HG03045 (cell line): Measurements from ENCODE around the gene PLAAT5.
"Not testable (repeated sequence)": the region's sequence is repeated elsewhere in the genome, so short reads cannot be mapped to it uniquely, and the experiment has no call there.

ENCODE experiments used
- ATAC-seq: cut with Tn5 transposase; IDR thresholded peaks from one replicate; pipeline ENCODE4 v1.9.1; 2021; ENCODE audit warnings: mild to moderate bottlenecking, moderate library complexity; ENCODE audit not compliant: unreplicated experiment

PLAAT5 gene

GRCh38 chr11:63488789-63489188 lies 2.2 kb downstream of the PLAAT5 start:
- ATAC-seq: no peak

DNA sequence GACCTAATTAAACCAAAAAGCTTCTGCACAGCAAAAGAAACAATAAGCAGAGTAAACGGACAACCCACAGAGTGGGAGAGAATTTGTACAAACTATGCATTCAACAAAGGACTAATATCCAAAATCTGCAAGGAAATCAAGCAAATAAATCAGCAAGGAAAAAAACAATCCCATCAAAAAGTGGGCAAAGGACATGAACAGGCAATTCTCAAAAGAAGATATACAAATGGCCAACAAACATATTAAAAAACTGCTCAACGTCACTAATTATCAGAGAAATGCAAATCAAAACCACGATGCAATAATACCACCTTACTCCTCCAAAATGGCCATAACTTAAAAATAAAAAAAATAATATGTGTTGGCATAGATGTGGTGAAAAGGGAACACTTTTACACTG lies 5.2 kb downstream of the PLAAT5 start:
- ATAC-seq: no peak

GRCh38 chr11:63480039-63480438 lies 10.9 kb downstream of the PLAAT5 start:
- no peak for ATAC-seq

DNA sequence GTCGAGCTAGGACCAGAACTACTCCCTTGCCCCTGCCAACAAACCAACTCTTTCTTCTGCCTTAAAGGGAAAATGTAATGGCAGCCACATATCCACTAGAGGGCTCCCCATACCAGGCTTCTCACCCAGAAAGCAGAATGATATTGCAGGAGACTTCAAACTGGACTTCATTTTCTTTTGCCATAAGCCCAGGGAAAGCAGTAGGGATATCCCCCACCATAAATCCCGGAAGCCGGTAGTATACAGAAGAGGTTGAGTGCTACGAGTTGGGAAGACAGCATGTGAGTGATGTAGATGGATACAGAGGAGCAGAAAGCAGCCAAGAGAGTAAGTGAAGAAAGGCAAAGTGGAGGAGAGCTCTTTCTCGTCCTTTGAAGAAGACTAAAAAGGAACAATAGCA lies 12.1 kb downstream of the PLAAT5 start:
- no peak for ATAC-seq

DNA sequence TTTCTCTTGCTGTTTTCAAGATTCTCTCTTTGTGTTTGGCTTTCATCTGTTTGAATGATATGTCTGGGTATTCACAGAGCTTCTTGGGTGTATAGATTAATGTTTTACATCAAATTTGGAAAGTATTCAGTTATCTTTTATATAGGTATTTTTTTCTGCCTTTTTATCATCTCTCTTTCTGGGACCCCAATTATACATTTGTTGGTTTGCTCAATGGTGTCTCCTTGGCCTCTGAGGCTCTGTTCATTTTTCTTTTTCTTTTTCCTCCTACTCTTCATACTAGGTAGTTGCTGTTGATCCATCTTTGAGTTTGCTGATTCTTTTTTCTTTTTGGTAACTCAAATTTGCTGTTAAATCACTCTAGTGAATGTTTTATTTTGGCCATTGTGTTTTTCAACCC lies 14.3 kb downstream of the PLAAT5 start:
- no peak for ATAC-seq

DNA sequence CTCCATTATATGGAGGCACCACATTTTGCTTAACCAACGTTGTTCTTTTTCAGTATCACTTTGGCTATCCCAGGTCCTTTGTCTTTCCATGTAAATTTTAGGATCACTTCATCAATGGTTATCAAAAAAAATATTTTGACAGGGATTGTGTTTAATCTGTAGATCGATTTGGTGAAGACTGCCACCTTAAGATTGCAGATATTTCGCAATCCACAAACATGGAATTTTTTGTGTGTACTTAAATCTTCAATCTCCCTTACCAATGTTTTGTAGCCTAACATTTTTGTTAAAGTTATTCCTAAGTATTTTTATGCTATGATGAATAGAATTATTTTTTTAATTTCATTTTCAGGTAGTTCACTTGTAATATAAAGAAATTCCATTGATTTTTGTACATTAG lies 18.6 kb downstream of the PLAAT5 start:
- no peak for ATAC-seq

DNA sequence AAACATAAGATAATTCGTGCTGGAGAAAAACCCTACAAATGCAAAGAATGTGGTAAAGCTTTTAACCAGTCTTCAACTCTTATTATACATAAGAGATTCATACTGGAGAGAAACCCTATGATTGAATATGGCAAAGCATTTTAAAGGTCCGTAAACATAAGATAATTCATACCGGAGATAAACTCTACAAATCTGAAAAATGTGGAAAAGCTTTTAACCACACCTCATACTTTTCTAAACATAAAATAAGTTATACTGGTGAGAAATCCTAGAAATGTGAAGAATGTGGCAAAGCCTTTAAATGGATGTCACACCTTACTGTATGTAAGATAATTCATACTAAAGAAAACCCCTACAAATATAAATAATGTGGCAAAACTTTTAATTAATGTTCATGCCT lies 20.7 kb downstream of the PLAAT5 start:
- no peak for ATAC-seq

DNA sequence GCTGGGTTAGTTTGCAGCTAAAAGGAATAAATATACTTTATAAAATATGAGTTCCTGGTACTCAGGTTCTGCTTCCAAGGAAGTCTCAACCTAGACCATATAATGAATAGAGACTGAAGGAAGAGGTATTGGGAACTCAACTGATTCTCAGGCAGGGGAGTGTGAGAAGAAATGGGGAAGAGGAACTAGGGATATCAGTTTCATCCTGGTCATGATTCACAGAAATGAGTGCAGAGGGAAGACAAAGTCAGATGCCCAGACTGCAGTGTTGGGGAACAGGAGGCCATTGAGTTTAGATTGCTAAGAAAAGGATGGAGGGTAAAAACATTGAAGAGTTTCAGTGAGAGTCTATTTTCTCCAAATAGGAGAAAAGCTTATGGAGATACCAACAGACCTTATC lies 28.8 kb downstream of the PLAAT5 start:
- ATAC-seq: no peak

- no peak for ATAC-seq
Observed at GRCh38 chr11:63459586-63459985, 31.4 kb downstream of the PLAAT5 start.

DNA sequence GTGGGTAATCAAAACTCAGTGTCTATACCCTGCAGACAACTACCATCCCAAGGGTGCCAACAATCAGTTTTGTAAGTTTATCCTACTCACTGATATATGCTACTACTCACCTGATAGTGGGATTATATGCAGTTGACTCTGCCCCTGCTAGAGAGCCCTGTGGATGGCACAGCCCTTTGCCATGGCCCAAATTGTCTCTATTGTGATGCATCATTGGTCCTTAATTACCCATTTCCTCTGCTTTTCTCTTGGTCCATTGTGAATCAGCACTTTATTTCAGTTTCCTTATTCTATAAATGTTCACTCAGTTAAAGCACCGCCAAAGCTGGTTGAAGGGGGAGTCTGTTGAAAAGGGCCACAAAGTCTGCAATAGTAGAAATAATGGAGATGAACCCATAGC lies 42.3 kb downstream of the PLAAT5 start:
- ATAC-seq: no peak

DNA sequence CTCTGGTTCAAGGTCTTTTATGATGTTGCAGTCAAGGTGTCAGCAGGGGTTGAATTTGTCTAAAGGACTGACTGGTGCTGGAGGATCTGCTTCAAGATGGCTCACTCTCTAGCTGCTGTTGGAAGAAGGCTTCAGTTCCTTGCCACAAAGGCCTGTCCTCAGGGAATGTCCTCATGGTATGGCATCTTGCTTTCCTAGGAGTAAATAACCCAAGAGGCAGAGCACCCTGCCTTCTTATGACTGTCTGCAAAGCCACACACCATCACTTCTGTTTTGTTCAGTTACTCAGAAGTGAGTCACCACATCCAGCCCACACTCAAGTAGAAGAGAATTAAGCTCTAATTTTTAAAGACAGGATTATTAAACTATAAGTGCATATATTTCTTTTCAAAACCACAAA lies 45.2 kb downstream of the PLAAT5 start:
- ATAC-seq: no peak

DNA sequence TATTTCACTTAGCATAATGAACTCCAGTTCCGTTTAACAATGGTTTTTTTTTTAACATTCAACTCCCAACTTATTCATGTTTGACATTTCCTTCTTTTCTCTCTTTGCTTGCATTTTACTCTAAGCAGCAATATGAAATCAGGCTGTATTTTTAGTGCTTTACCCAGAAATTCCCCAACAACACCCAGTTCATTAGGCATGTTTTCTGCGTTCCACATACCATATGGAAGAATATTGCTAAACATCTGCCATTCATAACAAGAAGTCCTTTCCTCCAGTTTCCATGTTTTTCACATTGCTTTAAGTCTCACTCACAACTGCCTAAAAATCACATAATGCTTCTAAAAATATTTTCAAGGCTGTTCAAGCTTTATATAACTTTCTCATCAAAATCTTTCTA lies 45.8 kb downstream of the PLAAT5 start:
- no peak for ATAC-seq

GRCh38 chr11:63444160-63444559 lies 46.8 kb downstream of the PLAAT5 start:
- ATAC-seq: no peak

GRCh38 chr11:63443714-63444113 lies 47.3 kb downstream of the PLAAT5 start:
- ATAC-seq: no peak

DNA sequence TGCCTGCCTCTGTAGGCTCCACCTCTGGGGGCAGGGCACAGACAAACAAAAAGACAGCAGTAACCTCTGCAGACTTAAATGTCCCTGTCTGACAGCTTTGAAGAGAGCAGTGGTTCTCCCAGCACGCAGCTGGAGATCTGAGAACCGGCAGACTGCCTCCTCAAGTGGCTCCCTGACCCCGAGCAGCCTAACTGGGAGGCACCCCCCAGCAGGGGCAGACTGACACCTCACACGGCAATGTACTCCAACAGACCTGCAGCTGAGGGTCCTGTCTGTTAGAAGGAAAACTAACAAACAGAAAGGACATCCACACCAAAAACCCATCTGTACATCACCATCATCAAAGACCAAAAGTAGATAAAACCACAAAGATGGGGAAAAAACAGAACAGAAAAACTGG lies 55.1 kb downstream of the PLAAT5 start:
- ATAC-seq: not testable (repeated sequence)

DNA sequence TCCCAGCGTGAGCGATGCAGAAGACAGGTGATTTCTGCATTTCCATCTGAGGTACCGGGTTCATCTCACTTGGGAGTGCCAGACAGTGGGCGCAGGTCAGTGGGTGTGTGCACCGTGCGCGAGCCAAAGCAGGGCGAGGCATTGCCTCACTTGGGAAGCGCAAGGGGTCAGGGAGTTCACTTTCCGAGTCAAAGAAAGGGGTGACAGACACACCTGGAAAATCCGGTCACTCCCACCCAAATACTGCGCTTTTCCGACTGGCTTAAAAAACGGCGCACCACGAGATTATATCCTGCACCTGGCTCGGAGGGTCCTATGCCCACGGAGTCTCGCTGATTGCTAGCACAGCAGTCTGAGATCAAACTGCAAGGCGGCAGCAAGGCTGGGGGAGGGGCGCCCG lies 55.6 kb downstream of the PLAAT5 start:
- ATAC-seq: not testable (repeated sequence)

GRCh38 chr11:63430731-63431130 lies 60.2 kb downstream of the PLAAT5 start:
- ATAC-seq: not testable (repeated sequence)

DNA sequence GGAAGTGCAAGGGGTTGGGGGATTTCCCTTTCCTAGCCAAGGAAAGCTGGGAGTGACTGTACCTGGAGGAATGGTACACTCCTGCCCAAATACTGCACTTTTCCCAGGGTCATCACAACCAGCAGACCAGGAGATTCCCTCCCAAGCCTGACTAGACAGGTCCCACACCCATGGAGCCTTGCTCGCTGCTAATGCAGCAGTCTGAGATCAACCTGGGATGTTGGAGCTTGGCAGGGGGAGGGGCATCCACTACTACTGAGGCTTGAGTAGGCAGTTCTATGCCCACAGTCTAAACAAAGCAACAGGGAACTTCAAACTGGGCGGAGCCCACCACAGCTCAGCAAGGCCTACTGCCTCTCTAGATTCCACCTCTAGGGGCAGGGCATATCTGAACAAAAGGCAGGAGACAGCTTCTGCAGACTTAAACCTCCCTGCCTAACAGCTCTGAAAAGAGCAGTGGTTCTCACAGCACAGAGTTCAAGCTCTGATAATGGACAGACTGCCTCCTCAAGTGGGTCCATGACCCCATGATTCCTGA lies 62.9 kb downstream of the PLAAT5 start:
- ATAC-seq: no peak

DNA sequence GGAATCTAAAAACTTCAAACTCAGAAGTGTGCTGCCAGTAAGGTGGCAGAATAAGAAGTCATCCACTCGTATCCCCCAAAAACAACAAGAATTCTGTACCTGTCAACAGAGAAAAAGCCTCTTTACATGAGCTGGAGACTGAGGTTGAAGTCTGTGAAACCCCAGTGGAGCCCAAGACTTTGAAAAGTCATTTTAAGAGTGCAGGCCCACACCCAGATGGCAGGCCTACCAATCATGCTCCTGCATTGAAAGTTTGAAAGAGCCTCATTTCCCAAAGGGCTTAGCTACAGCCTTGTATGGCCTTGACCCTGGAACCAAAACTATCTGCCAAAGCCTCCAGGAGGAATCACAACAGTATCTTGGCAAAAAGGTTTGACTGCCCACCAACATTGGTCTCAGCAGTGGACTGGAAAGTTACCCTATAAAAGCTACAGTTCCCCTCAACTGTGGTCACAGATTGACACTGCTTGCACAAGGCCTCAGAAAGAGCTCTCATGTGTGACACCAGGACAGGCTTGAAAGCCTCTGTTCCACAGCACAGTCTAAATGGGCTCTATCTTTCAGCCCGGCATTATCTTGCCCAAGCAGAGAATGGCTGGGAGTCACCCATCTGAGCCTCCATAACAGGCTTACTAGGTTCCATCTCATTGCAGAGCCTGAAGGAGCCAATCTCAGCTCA lies 73.7 kb downstream of the PLAAT5 start:
- no peak for ATAC-seq
